Inflammatory macrophage treated with lipopolysaccharide for 1 hour (primary cell): Measurements from ENCODE around the gene CRYL1.

ENCODE experiments used
- DNase-seq, 2 donors: peaks; one replicate each; pipeline ENCODE4 v3.0.0-alpha.2; 2020 to 2022

The CRYL1 gene

GRCh38 chr13:20526664-20527063, 1.0 kb upstream of the CRYL1 start:
- no peak for DNase-seq

GRCh38 chr13:20525144-20525600, 485 bp downstream of the CRYL1 start:
- no peak for DNase-seq

- DNase-seq = no peak
Observed at GRCh38 chr13:20521364-20522115, 4.1 kb downstream of the CRYL1 start.

- no peak for DNase-seq
Observed at GRCh38 chr13:20519875-20520274, 5.8 kb downstream of the CRYL1 start.

GRCh38 chr13:20518660-20519100, 7.0 kb downstream of the CRYL1 start:
- no peak for DNase-seq

- no peak for DNase-seq
Observed at GRCh38 chr13:20514866-20515265, 10.8 kb downstream of the CRYL1 start.

- DNase-seq = no peak
Observed at GRCh38 chr13:20513466-20513995, 12.1 kb downstream of the CRYL1 start.

GRCh38 chr13:20512042-20512683, 13.5 kb downstream of the CRYL1 start:
- no peak for DNase-seq

GRCh38 chr13:20506696-20507095, 19.0 kb downstream of the CRYL1 start:
- DNase-seq = no peak

- DNase-seq = peak; percentile 57 to 72
Observed at GRCh38 chr13:20505405-20506366, 20.0 kb downstream of the CRYL1 start.

- no peak for DNase-seq
Observed at GRCh38 chr13:20503088-20504083, 22.3 kb downstream of the CRYL1 start.

GRCh38 chr13:20501592-20501991, 24.1 kb downstream of the CRYL1 start:
- no peak for DNase-seq

- peak; percentile 24 to 26 for DNase-seq
Observed at GRCh38 chr13:20501120-20501519, 24.5 kb downstream of the CRYL1 start.

GRCh38 chr13:20499986-20500385, 25.7 kb downstream of the CRYL1 start:
- DNase-seq = no peak

- no peak for DNase-seq
Observed at GRCh38 chr13:20498659-20499058, 27.0 kb downstream of the CRYL1 start.

- DNase-seq = no peak
Observed at GRCh38 chr13:20498129-20498528, 27.5 kb downstream of the CRYL1 start.

- no peak for DNase-seq
Observed at GRCh38 chr13:20497006-20497775, 28.5 kb downstream of the CRYL1 start.

GRCh38 chr13:20495087-20496023, 30.3 kb downstream of the CRYL1 start:
- DNase-seq = peak; percentile 71 to 89

- DNase-seq = no peak
Observed at GRCh38 chr13:20494656-20495055, 31.0 kb downstream of the CRYL1 start.

- peak in 1 of 2 donors; percentile 47 for DNase-seq
Observed at GRCh38 chr13:20492641-20493040, 33.0 kb downstream of the CRYL1 start.
